WTC11 (cell line): Measurements from ENCODE around the gene PCNX4.

Experiments used
- CTCF ChIP-seq: fragments of 200-600 bp; IDR thresholded peaks from 2 replicates; pipeline ENCODE4 v1.8.0; 2022; ENCODE audit warnings: antibody characterized with exemption
- GABPB1 ChIP-seq: sonication (generic); formaldehyde crosslinking; IDR thresholded peaks from 2 replicates; pipeline ENCODE4 v1.8.1; 2023; ENCODE audit warnings: mild to moderate bottlenecking, missing genetic modification reagents
- JAZF1 ChIP-seq: fragments of 250-450 bp; sonication (Bioruptor Pico); IDR thresholded peaks from 2 replicates; pipeline ENCODE4 v1.9.0; 2021; ENCODE audit warnings: moderate library complexity, mild to moderate bottlenecking, inconsistent platforms
- MAX ChIP-seq: sonication (generic); formaldehyde crosslinking; IDR thresholded peaks from 2 replicates; pipeline ENCODE4 v1.8.0; 2022; ENCODE audit warnings: mild to moderate bottlenecking, missing genetic modification reagents
- MXD4 ChIP-seq: fragments of 250-450 bp; sonication (Bioruptor Pico); IDR thresholded peaks from 2 replicates; pipeline ENCODE4 v1.8.0; 2021; ENCODE audit warnings: mild to moderate bottlenecking, moderate library complexity, borderline replicate concordance
- NR1H2 ChIP-seq: sonication (generic); formaldehyde crosslinking; IDR thresholded peaks from 2 replicates; pipeline ENCODE4 v1.9.0; 2021; ENCODE audit warnings: mild to moderate bottlenecking, moderate library complexity, missing genetic modification reagents
- STAT6 ChIP-seq: sonication (generic); formaldehyde crosslinking; conservative IDR thresholded peaks from 2 replicates; pipeline ENCODE4 v1.8.1; 2023; ENCODE audit warnings: mild to moderate bottlenecking, low read depth, missing genetic modification reagents, moderate library complexity
- TP53 ChIP-seq: sonication (generic); formaldehyde crosslinking; IDR thresholded peaks from 2 replicates; pipeline ENCODE4 v1.8.1; 2023; ENCODE audit warnings: mild to moderate bottlenecking, missing genetic modification reagents
- TF ChIP-seq, protein P1 (sequence below): sonication (generic); formaldehyde crosslinking; IDR thresholded peaks from 2 replicates; pipeline ENCODE4 v1.8.1; 2023; ENCODE audit warnings: mild to moderate bottlenecking, moderate library complexity, missing genetic modification reagents

- TF ChIP-seq CTCF = no peak
- no peak for TF ChIP-seq GABPB1 (CRISPR knock-in tag)
- TF ChIP-seq, protein P1, sequence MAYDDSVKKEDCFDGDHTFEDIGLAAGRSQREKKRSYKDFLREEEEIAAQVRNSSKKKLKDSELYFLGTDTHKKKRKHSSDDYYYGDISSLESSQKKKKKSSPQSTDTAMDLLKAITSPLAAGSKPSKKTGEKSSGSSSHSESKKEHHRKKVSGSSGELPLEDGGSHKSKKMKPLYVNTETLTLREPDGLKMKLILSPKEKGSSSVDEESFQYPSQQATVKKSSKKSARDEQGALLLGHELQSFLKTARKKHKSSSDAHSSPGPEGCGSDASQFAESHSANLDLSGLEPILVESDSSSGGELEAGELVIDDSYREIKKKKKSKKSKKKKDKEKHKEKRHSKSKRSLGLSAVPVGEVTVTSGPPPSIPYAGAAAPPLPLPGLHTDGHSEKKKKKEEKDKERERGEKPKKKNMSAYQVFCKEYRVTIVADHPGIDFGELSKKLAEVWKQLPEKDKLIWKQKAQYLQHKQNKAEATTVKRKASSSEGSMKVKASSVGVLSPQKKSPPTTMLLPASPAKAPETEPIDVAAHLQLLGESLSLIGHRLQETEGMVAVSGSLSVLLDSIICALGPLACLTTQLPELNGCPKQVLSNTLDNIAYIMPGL (CRISPR knock-in tag) = no peak
- no peak for TF ChIP-seq JAZF1 (CRISPR knock-in tag)
- no peak for TF ChIP-seq NR1H2
- no peak for TF ChIP-seq MXD4
- TF ChIP-seq TP53 (CRISPR knock-in tag) = no peak
- no peak for TF ChIP-seq MAX (CRISPR knock-in tag)
- TF ChIP-seq STAT6 = no peak
Measured at GRCh38 chr14:60199321-60199720, 107.6 kb downstream of the PCNX4 start.
